GM12864 (cell line): ENCODE results near the gene SRRM5.
A peak's percentile ranks its signal among the peaks of the same experiment; 100 is the strongest.

ENCODE experiments used
- DNase-seq: peaks from one replicate; pipeline ENCODE4 v3.0.0-alpha.2; 2011; ENCODE audit warnings: low read depth
- H3K4me3 ChIP-seq: 2 replicates; pipeline ENCODE4 v1.5.1; 2011; ENCODE audit warnings: mild to moderate bottlenecking, low read depth, low read length, control low read depth
- TF ChIP-seq, protein P1 (sequence below): IDR thresholded peaks from 2 replicates; pipeline ENCODE4 v1.5.1; 2011; ENCODE audit warnings: low read depth, mild to moderate bottlenecking, moderate library complexity, low read length, control low read depth, inconsistent platforms; ENCODE audit errors: missing control alignments

SRRM5 gene

DNA sequence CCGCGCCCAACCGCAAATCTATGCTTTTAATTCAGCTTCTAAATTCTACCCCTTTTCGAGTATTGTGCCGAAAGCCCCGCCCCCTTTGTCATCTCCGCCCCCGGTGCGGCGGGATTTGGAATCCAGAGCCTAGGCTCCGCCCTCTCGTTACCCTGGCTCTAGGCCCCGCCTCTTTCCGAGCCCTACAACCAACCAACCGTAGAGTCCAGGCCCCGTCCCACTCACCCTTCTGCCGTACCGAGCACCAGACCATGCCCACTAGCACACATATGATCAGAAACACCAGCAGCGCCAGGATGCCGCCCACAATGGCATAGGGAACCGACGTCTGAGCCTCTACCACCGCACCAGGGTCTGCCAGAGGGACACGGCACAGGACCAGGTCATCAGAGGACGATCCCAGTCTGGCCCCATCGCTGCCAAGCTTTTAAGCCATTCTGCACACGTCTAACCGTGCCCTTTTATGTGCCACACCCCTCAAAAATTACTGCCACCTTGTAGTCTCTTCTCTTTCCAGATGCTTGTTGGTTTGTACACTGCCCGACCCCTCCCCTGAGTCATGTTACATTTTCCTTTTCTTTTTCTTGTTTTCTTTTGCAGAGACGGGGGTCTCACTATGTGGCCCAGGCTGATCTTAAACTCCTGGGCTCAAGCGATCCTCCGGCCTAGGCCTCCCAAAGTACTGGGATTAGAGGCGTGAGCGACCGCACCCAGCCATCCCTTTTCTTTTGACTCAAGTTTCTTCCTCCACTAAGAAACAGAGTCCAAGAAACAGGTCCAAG, 12.2 kb downstream of the SRRM5 start:
- no peak for DNase-seq
- no peak overlapping the region for H3K4me3 ChIP-seq
- TF ChIP-seq, protein P1, sequence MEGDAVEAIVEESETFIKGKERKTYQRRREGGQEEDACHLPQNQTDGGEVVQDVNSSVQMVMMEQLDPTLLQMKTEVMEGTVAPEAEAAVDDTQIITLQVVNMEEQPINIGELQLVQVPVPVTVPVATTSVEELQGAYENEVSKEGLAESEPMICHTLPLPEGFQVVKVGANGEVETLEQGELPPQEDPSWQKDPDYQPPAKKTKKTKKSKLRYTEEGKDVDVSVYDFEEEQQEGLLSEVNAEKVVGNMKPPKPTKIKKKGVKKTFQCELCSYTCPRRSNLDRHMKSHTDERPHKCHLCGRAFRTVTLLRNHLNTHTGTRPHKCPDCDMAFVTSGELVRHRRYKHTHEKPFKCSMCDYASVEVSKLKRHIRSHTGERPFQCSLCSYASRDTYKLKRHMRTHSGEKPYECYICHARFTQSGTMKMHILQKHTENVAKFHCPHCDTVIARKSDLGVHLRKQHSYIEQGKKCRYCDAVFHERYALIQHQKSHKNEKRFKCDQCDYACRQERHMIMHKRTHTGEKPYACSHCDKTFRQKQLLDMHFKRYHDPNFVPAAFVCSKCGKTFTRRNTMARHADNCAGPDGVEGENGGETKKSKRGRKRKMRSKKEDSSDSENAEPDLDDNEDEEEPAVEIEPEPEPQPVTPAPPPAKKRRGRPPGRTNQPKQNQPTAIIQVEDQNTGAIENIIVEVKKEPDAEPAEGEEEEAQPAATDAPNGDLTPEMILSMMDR, result no peak

DNA sequence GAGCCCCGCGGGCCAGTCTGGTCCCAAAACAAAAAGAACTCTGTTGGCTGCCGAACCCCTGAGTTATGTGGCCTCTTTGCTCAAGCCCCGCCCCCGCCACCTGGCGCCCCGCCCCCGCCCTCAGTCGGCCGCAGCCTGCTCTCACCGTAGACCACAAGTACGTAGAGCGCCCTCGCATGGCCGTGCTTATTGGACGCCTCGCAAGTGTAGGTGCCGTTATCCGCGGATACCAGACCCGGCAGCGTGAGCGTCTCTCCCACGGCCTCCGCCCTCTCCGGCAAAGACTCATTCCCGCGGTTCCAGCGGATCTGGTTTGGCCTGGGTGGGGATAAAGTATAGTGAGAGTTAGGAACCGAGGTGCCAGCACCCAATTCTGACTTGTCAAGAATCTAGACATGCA, 13.0 kb downstream of the SRRM5 start:
- no peak overlapping the region for H3K4me3 ChIP-seq
- TF ChIP-seq, protein P1, result peak; percentile 50
- peak; percentile 57 for DNase-seq

DNA sequence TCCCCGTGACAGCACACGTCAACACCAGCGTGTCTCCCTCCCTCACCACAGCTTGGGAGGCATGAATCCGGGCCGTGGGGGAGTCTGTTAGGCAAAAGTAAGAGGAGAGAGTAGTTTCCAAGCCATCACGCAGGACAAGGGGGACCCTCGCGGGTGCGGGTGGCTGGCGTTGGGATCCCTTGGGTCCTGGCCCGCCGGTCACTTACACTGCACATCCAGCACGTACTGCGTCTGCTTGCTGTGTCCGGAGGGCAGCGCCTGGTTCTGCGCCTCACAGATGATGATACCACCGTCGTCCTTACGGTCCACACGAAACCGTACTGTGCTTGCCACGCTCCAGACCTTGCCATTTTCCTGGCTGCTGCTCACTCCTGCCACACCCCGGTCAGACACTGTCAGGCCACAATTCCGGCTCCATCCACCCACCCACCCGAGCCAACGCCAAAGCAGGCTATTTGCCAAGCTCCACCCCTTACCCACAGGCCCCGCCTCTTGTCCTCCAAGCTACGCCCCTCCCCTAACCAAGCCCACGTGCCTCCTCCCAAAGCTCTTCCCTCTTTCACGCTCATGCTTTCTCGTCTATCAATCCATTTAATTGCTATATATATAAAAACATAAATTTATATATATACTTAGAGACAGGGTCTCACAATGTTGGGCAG, 14.2 kb downstream of the SRRM5 start:
- TF ChIP-seq, protein P1, result no peak
- DNase-seq, result no peak
- H3K4me3 ChIP-seq, result no peak overlapping the region

DNA sequence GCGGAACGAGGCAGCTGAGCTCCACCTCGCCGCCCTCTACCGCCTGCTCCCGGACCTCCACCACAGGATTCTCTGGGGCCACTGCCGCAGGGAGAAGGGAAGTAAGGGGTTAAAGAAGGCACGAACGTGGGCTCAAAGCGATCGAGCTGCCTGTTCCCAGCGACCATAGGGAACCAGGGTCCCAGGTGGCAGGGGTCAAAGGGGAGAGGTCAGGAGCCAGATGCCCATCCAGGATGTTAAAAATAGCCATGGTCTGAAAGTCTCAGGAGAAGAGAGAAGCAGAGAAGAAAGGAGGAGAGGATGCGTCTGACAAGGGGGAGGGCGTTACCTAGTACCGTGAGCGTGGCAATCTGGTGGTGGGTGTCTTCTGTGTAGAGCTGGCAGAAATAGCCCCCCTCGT, 14.9 kb downstream of the SRRM5 start:
- DNase-seq, result no peak
- H3K4me3 ChIP-seq, result no peak overlapping the region
- TF ChIP-seq, protein P1, result no peak

DNA sequence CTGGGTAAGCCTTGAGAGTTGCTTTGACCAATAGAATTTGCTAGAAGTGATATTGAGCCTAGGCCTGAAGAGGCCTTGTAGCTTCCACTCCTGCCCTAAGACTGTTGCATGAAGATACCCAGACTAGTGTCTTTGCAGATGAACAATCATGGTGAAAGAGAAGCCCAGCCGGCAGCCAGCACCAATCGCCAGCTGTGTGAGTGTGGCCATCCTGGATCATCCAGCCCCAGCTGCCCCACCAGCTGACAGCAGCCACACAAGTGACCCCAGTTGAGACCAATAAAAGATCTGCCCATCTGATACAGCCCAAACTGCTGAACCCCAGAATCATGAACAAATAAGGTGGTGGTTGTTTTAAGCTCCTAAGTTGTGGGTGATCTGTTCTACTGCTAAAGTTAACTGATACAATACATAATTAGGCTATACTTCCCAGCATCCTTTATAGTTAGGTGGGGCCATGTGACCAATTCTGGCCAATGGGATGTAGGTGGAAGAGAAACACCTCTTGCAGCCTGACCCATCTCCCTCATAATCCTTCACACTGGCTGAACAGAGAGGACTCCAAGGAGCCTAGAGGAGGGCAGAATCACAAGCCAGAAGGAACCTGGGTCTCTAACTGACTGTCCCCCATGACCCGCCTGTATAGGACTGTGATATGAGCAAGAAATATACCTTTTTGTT, 16.9 kb downstream of the SRRM5 start:
- DNase-seq, result no peak
- no peak overlapping the region for H3K4me3 ChIP-seq
- TF ChIP-seq, protein P1, result no peak

DNA sequence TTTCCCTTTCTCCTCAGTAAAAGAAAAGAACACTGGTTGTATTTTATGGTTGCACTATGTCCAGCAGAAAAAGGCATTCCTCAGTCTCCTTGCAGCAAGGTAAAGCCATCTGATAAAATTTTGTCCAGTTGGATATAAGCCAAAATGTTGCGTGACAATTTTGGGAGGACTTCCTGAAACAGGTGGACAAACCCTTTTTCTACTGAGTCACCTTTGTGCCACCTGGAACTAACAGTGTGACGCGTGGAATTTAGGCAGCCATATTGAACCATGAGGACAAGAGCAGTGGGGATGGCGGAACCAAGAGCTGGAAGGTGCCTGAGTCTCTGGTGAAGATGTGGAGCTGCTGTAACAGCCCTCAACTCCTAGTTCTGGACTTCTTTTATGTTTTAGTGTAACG, 19.6 kb downstream of the SRRM5 start:
- no peak overlapping the region for H3K4me3 ChIP-seq
- TF ChIP-seq, protein P1, result no peak
- DNase-seq, result no peak
